ENCODE results near the gene NOP53. TPM values are rescaled to one million over a fixed set of nuclear protein-coding genes. Genes with fewer than 3 reads are reported as not detected.
A peak's percentile ranks its signal among the peaks of the same experiment; 100 is the strongest.
"Not testable (repeated sequence)": the region's sequence is repeated elsewhere in the genome, so short reads cannot be mapped to it uniquely, and the experiment has no call there.

Gene NOP53
- total RNA-seq, 4 donors from 2014 or later, result 329 to 412 (median 356) TPM

GRCh38 chr19:47760632-47760999, 15.3 kb downstream of the NOP53 start:
- Histone ChIP-seq H3K9me3 (no peaks in the 10 kb centered on the region), H3K27me3 (no peaks in the 10 kb centered on the region), H3K27ac (no peak overlapping the region), H3K4me1 (no peaks in the 10 kb centered on the region), H3K4me3 (no peak overlapping the region), H3K36me3 (peaks cover 40% of the 10 kb centered on the region)
- TF ChIP-seq EP300 (IDR thresholded peaks at IDR 0.05) (no peak), POLR2A (IDR thresholded peaks at IDR 0.05) (no peak), POLR2AphosphoS5 (IDR thresholded peaks at IDR 0.05) (no peak), CTCF (IDR thresholded peaks at IDR 0.05) (no peak)
- 95% methylated on average over 4 of the region's 5 CpGs for WGBS
- no peak for DNase-seq (ENCODE audit: low spot score in 2 of 2)

GRCh38 chr19:47761566-47761965, 16.2 kb downstream of the NOP53 start:
- no peak overlapping the region for H3K4me3 ChIP-seq
- no peaks in the 10 kb centered on the region for H3K27me3 ChIP-seq
- H3K27ac ChIP-seq, result no peak overlapping the region
- DNase-seq (ENCODE audit: low spot score in 2 of 2), result no peak
- no peaks in the 10 kb centered on the region for H3K9me3 ChIP-seq
- WGBS, result 73% methylated on average over 5 of the region's 5 CpGs
- TF ChIP-seq POLR2AphosphoS5 (IDR thresholded peaks at IDR 0.05) (no peak), CTCF (IDR thresholded peaks at IDR 0.05) (no peak), EP300 (IDR thresholded peaks at IDR 0.05) (no peak), POLR2A (IDR thresholded peaks at IDR 0.05) (no peak)
- no peaks in the 10 kb centered on the region for H3K4me1 ChIP-seq
- H3K36me3 ChIP-seq, result peaks cover 31% of the 10 kb centered on the region

- whole genome bisulfite sequencing, result 84% methylated on average over 3 of the region's 3 CpGs
- Histone ChIP-seq H3K9me3 (no peaks in the 10 kb centered on the region), H3K27me3 (no peaks in the 10 kb centered on the region), H3K27ac (no peak overlapping the region), H3K36me3 (peaks cover 25% of the 10 kb centered on the region), H3K4me1 (no peaks in the 10 kb centered on the region), H3K4me3 (no peak overlapping the region)
- DNase-seq (ENCODE audit: low spot score in 2 of 2), result no peak
- TF ChIP-seq EP300 (IDR thresholded peaks at IDR 0.05) (no peak), CTCF (IDR thresholded peaks at IDR 0.05) (no peak), POLR2A (IDR thresholded peaks at IDR 0.05) (no peak), POLR2AphosphoS5 (IDR thresholded peaks at IDR 0.05) (no peak)
These were observed 16.8 kb downstream of the NOP53 start for GRCh38 chr19:47762151-47762550.

GRCh38 chr19:47762615-47763308, 17.4 kb downstream of the NOP53 start:
- Histone ChIP-seq H3K4me1 (no peaks in the 10 kb centered on the region), H3K27ac (no peak overlapping the region), H3K4me3 (no peak overlapping the region), H3K9me3 (no peaks in the 10 kb centered on the region), H3K27me3 (no peaks in the 10 kb centered on the region), H3K36me3 (peaks cover 19% of the 10 kb centered on the region)
- no peak for DNase-seq (ENCODE audit: low spot score in 2 of 2)
- 75% methylated on average over 18 of the region's 18 CpGs for WGBS
- TF ChIP-seq POLR2AphosphoS5 (IDR thresholded peaks at IDR 0.05), result peak in 2 of 3 donors; percentile 33 to 58
- no peak for TF ChIP-seq POLR2A (IDR thresholded peaks at IDR 0.05)

- not testable (repeated sequence) for H3K9me3 ChIP-seq; H3K4me1 ChIP-seq; H3K36me3 ChIP-seq; H3K27me3 ChIP-seq; H3K27ac ChIP-seq; H3K4me3 ChIP-seq; DNase-seq (ENCODE audit: low spot score in 2 of 2)
- 68% methylated on average over 3 of the region's 3 CpGs for WGBS
These were observed 19.4 kb downstream of the NOP53 start for GRCh38 chr19:47764705-47765104.

- 38% methylated on average over 18 of the region's 19 CpGs for WGBS
- TF ChIP-seq CTCF (IDR thresholded peaks at IDR 0.05) (peak; percentile 30 to 71), POLR2AphosphoS5 (IDR thresholded peaks at IDR 0.05) (no peak)
- H3K9me3 ChIP-seq, result no peaks in the 10 kb centered on the region
- no peaks in the 10 kb centered on the region for H3K27me3 ChIP-seq
- no peaks in the 10 kb centered on the region for H3K4me1 ChIP-seq
- no peak for DNase-seq (ENCODE audit: low spot score in 2 of 2)
- H3K4me3 ChIP-seq, result no peak overlapping the region
- H3K27ac ChIP-seq, result no peak overlapping the region
- no peaks in the 10 kb centered on the region for H3K36me3 ChIP-seq
These were observed 20.4 kb downstream of the NOP53 start for GRCh38 chr19:47765523-47766358.
